Astrocyte of the cerebellum (primary cell): ENCODE measurements around the gene CRYGN.

Experiments used
- DNase-seq: peaks from one replicate; pipeline ENCODE4 v3.0.0-alpha.2; 2011; ENCODE audit warnings: low read depth
- H3K4me3 ChIP-seq: 2 replicates; pipeline ENCODE4 v1.5.1; 2011; ENCODE audit warnings: mild to moderate bottlenecking, low read depth, low read length, moderate library complexity
- in situ Hi-C: cut with HindIII; loops from 2 replicates; pipeline ENCODE4 v1.10.0; 2017; ENCODE audit warnings: low sequenced_read_pairs
- TF ChIP-seq, protein P1 (sequence below): IDR thresholded peaks from 2 replicates; pipeline ENCODE4 v1.5.1; 2012; ENCODE audit warnings: low read length, low read depth, moderate library complexity, mild to moderate bottlenecking; ENCODE audit errors: missing control alignments

The CRYGN gene

DNA sequence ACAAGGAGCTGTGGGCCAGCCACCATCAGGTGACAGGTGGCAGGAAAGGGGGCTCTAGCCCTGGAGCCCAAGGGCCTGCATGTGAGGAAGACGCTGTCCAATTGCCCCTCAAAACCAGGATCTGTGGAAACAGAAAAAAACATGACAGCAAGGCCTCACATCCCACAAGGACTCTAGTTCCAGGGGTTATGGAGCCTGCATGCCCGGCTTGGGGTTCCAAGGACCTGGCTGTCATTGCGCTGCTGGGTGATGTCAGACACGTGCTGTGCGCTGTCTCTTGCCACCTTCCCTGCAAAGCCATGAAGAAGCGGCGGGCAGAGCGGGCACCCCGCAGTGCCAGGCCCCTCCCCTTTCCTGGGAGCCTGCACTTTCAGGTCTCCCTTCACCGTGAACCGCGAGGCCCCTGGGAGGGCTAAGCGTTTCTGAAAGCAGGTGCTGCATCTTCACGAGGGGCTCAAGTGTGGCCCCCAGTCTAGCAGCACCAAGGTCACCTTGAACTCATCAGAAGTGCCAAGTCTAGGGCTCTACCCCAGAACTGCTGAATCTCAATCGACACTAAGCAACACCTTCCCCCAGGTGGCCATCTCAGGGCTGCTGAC lies 15.1 kb upstream of the CRYGN start:
- no peak overlapping the region for H3K4me3 ChIP-seq
- DNase-seq: no peak
- TF ChIP-seq, protein P1, sequence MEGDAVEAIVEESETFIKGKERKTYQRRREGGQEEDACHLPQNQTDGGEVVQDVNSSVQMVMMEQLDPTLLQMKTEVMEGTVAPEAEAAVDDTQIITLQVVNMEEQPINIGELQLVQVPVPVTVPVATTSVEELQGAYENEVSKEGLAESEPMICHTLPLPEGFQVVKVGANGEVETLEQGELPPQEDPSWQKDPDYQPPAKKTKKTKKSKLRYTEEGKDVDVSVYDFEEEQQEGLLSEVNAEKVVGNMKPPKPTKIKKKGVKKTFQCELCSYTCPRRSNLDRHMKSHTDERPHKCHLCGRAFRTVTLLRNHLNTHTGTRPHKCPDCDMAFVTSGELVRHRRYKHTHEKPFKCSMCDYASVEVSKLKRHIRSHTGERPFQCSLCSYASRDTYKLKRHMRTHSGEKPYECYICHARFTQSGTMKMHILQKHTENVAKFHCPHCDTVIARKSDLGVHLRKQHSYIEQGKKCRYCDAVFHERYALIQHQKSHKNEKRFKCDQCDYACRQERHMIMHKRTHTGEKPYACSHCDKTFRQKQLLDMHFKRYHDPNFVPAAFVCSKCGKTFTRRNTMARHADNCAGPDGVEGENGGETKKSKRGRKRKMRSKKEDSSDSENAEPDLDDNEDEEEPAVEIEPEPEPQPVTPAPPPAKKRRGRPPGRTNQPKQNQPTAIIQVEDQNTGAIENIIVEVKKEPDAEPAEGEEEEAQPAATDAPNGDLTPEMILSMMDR: no peak
- in situ Hi-C loops: no loop called here

DNA sequence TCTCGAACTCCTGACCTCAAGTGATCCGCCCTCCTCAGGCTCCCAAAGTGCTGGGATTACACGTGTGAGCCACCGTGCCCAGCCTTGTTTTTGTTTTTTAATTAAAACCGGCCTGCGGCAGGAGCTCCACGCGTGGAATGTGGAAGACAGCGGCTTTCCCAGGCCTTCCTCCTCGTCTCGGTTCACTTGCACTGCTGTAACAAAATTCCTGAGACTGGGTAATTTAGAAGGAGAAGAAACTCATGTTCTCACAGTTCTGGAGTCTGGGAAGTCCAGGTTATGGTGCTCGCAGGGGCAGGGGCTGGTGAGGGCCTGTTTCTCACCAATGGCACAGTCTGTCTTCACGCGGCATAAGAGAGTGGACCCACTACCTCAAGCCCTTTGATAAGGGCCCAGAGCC lies 14.4 kb upstream of the CRYGN start:
- TF ChIP-seq, protein P1: no peak
- H3K4me3 ChIP-seq: no peak overlapping the region
- in situ Hi-C loops: no loop called here
- DNase-seq: no peak

DNA sequence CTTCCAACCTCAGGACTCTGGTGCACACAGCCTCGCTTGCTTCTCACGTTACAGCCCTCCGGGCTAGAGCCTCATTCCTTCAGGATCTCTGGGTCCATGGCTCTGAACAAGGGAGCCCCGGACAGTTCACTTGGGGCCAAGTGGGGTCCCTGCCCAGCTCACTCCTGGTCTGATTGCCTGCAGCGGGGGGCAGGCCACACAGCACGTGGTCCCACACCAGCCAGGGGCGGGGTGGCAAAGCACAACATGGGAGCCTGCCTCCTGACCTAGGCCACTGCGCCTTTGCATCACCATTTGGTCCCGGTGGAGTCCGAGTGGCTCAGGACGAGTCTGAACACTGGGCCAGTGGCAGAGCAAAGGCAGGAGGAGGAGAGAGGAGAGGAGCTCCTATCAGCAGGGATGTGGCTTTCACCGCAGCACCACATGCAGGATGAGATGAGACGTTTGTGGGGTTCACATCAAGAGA lies 13.4 kb upstream of the CRYGN start:
- no peak for DNase-seq
- TF ChIP-seq, protein P1: no peak
- no peak overlapping the region for H3K4me3 ChIP-seq
- in situ Hi-C loops: no loop called here

DNA sequence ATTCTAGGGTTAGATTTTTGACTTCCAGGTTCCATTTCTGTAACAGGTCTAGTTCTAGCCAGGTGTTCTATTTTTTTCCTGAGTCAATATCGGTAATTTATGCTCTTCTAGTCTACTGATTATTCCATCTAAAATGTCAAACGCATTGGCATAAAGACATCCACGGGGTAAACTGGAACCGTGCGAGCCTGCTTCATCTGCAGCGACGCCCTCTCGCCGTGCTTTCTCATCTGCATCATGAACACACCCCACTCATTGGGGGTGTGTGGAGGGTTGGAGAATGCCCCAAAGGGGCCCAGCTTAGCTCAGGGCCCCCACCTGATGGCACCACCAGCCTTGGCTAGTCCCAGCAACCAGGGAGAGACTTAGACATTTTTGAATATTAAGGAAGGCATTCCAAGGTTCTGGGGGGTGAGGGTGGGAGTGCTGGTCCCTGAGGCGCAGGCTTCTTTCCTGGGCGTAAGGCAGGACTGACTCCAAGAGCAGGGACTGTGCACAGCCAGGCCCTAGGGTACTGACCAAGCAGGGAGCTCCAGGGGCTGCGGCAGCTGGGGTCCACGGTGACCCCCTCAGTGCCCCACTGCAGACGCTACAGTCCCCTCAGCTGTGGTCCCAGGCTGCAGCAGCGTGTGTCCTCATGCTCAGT lies 12.9 kb upstream of the CRYGN start:
- DNase-seq: no peak
- in situ Hi-C loops: no loop called here
- no peak overlapping the region for H3K4me3 ChIP-seq
- TF ChIP-seq, protein P1: no peak

DNA sequence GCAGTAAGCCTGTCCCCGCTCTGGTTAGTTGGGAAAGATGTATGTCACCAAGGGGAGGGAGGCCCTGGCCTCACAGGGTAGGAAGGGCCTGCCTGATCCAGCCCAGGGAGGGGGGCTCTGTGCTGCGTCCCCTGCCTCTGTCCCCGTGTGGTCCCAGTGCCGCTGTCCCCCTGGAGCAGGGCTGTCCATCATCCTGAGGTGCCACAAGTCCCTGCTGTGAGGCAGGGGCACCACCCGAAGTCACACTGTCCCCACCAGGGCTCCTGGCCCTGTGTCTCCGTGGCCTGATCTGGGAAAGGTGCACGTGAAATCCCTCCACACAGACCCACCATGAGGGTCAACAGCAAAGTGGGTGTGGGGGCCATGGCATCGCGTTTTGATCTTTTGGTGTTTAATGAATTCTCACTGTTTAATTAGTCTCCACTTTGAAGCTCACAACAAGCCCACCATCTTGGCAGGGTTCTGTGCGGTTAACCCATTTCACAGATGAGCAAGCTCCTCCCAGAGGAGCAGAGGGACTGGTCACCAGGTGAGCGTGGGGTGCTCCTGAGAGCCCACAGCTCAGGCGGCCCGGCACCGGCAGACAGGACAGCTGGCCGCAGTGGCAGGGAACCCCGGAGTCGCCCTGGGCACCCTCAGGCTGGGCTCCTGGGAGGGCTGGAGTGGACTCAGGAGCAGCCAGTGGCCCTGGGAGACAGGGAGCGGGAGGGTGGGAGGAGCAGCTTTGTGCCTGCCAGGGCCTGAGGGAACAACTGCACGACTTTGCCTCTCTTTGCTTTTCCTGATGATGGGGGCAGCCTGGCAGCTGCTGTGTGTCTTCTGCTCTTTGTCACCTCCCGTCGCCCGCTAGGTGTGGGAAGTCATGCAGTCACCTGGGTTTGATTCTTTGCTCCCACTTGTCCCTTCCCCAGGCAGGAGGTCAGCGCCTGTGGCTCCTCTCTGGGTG lies 12.0 kb upstream of the CRYGN start:
- no peak for DNase-seq
- in situ Hi-C loops: no loop called here
- H3K4me3 ChIP-seq: no peak overlapping the region
- TF ChIP-seq, protein P1: no peak

DNA sequence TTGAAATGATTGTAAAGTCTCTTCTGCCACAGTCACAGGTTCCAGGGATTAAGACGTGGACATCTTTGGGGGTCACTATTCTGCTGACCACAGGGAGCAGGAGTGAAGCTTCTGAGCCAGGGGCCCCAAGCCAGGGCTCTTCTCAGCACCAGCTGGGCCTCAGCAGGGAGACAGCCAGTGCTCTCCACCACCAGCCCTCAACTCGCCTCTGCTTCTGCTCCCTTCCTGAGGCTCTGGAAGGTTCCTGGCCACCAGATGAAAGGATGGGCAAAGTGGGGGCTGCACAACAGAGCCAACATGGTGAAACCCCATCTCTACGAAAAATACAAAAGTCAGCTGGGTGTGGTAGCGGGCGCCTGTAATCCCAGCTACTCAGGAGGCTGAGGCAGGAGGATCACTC lies 11.2 kb upstream of the CRYGN start:
- TF ChIP-seq, protein P1: no peak
- H3K4me3 ChIP-seq: no peak overlapping the region
- DNase-seq: no peak
- in situ Hi-C loops: no loop called here
